ENCODE measurements around the gene SLC22A31.

GRCh38 chr16:89183975-89184676, 16.2 kb downstream of the SLC22A31 start:
- TF ChIP-seq CTCF (conservative IDR thresholded peaks at IDR 0.05; ENCODE audit: low read length) (no peak), EZH2phosphoT487 (IDR thresholded peaks at IDR 0.05; ENCODE audit: borderline replicate concordance, low read depth, low read length) (no peak)
